Trophoblast cell (in vitro differentiated cells and primary cell): Measurements from ENCODE around the gene EPS8L1.

Experiments
- DNase-seq, 2 donors: peaks; one replicate each; pipeline ENCODE4 v3.0.0-alpha.2; 2016
- H2AFZ ChIP-seq: 2 replicates; pipeline ENCODE4 v1.6.1; 2013; ENCODE audit warnings: low read length, moderate library complexity, mild to moderate bottlenecking; ENCODE audit not compliant: insufficient read depth, poor library complexity
- H2AK5ac ChIP-seq: 2 replicates; pipeline ENCODE4 v1.6.1; 2013; ENCODE audit warnings: mild to moderate bottlenecking, low read length
- H2BK120ac ChIP-seq: 2 replicates; pipeline ENCODE4 v1.6.1; 2013; ENCODE audit warnings: low read length, mild to moderate bottlenecking, moderate library complexity; ENCODE audit not compliant: insufficient read depth, poor library complexity
- H2BK12ac ChIP-seq: 2 replicates; pipeline ENCODE4 v1.6.1; 2013; ENCODE audit warnings: mild to moderate bottlenecking, low read length, moderate library complexity
- H2BK5ac ChIP-seq: 2 replicates; pipeline ENCODE4 v1.6.1; 2013; ENCODE audit warnings: low read length, low read depth, moderate library complexity, mild to moderate bottlenecking; ENCODE audit not compliant: poor library complexity
- H3K14ac ChIP-seq: 2 replicates; pipeline ENCODE4 v1.6.1; 2013; ENCODE audit warnings: mild to moderate bottlenecking, low read length
- H3K18ac ChIP-seq: 2 replicates; pipeline ENCODE4 v1.6.1; 2013; ENCODE audit warnings: mild to moderate bottlenecking, low read length
- H3K23ac ChIP-seq: 2 replicates; pipeline ENCODE4 v1.6.1; 2013; ENCODE audit warnings: low read length
- H3K27ac ChIP-seq: 2 replicates; pipeline ENCODE4 v1.5.1; 2013; ENCODE audit warnings: low read depth, mild to moderate bottlenecking, inconsistent platforms, low read length, moderate library complexity
- H3K27me3 ChIP-seq: 2 replicates; pipeline ENCODE4 v1.6.1; 2013; ENCODE audit warnings: inconsistent platforms, mild to moderate bottlenecking, low read length, moderate library complexity; ENCODE audit not compliant: insufficient read depth
- H3K36me3 ChIP-seq, 2 experiments: 1 replicate in 1 of 2; 2 replicates in 1 of 2; pipeline ENCODE4 v1.6.1; 2013; ENCODE audit warnings: low read length in 2 of 2, mild to moderate bottlenecking in 2 of 2, moderate library complexity in 1 of 2; ENCODE audit not compliant: insufficient read depth in 2 of 2, control insufficient read depth in 1 of 2
- H3K4ac ChIP-seq: 2 replicates; pipeline ENCODE4 v1.6.1; 2013; ENCODE audit warnings: low read depth, mild to moderate bottlenecking, low read length, moderate library complexity
- H3K4me1 ChIP-seq, 2 experiments: 1 replicate in 1 of 2; 2 replicates in 1 of 2; pipeline ENCODE4 v1.6.1; 2013; ENCODE audit warnings: low read length in 2 of 2, mild to moderate bottlenecking in 2 of 2, moderate library complexity in 1 of 2; ENCODE audit not compliant: insufficient read depth in 2 of 2, control insufficient read depth in 1 of 2
- H3K4me2 ChIP-seq: 2 replicates; pipeline ENCODE4 v1.6.1; 2013; ENCODE audit warnings: inconsistent platforms, mild to moderate bottlenecking, low read length, moderate library complexity
- H3K4me3 ChIP-seq: 2 replicates; pipeline ENCODE4 v1.5.1; 2013; ENCODE audit warnings: mild to moderate bottlenecking, low read depth, low read length, inconsistent platforms
- H3K79me1 ChIP-seq: one replicate; pipeline ENCODE4 v1.6.1; 2013; ENCODE audit warnings: low read length
- H3K79me2 ChIP-seq: 2 replicates; pipeline ENCODE4 v1.6.1; 2013; ENCODE audit warnings: low read length, mild to moderate bottlenecking; ENCODE audit not compliant: control insufficient read depth, insufficient read depth, poor library complexity
- H3K9ac ChIP-seq: 2 replicates; pipeline ENCODE4 v1.6.1; 2013; ENCODE audit warnings: mild to moderate bottlenecking, low read length
- H3K9me3 ChIP-seq: 2 replicates; pipeline ENCODE4 v1.6.1; 2013; ENCODE audit warnings: low read depth, mild to moderate bottlenecking, control low read depth, inconsistent platforms, low read length; ENCODE audit not compliant: insufficient read depth
- H4K12ac ChIP-seq: 2 replicates; pipeline ENCODE4 v1.6.1; 2013; ENCODE audit warnings: low read depth, mild to moderate bottlenecking, low read length, moderate library complexity
- H4K8ac ChIP-seq: 2 replicates; pipeline ENCODE4 v1.6.1; 2013; ENCODE audit warnings: low read depth, mild to moderate bottlenecking, low read length, moderate library complexity
- H4K91ac ChIP-seq: one replicate; pipeline ENCODE4 v1.6.1; 2013; ENCODE audit warnings: low read depth, mild to moderate bottlenecking, low read length, moderate library complexity
- WGBS: extraction: QIAGEN DNeasy Blood & Tissue Kit; methylation state at CpG from one replicate; pipeline ENCODE4 v1.1.7; 2013; ENCODE audit warnings: missing lambda C conversion rate; ENCODE audit not compliant: insufficient read length, insufficient coverage; ENCODE audit errors: extremely low coverage; 5-methylcytosine and 5-hydroxymethylcytosine counted together

EPS8L1 gene

GRCh38 chr19:55044771-55045716 is 30.6 kb upstream of the EPS8L1 start:
- Histone ChIP-seq H4K12ac (no peak overlapping the region), H3K4me2 (no peak overlapping the region), H3K9ac (no peak overlapping the region), H3K14ac (no peak overlapping the region), H3K4me1 (no peaks in the 10 kb centered on the region), H4K91ac (no peak overlapping the region), H3K36me3 (peaks cover 67 to 75% of the 10 kb centered on the region in 2 experiments), H3K18ac (no peak overlapping the region), H3K79me1 (no peaks in the 10 kb centered on the region), H3K4me3 (no peak overlapping the region), H2BK5ac (no peak overlapping the region), H3K23ac (no peak overlapping the region), H3K4ac (no peak overlapping the region), H2AFZ (no peak overlapping the region), H4K8ac (no peak overlapping the region), H2BK12ac (no peak overlapping the region), H3K9me3 (peaks cover 2% of the 10 kb centered on the region), H3K79me2 (no peaks in the 10 kb centered on the region), H2BK120ac (no peak overlapping the region), H3K27me3 (no peaks in the 10 kb centered on the region), H2AK5ac (no peak overlapping the region), H3K27ac (no peak overlapping the region)
- DNase-seq: no peak
- no CpG with 5 or more reads among the region's 30 CpGs for WGBS

DNA sequence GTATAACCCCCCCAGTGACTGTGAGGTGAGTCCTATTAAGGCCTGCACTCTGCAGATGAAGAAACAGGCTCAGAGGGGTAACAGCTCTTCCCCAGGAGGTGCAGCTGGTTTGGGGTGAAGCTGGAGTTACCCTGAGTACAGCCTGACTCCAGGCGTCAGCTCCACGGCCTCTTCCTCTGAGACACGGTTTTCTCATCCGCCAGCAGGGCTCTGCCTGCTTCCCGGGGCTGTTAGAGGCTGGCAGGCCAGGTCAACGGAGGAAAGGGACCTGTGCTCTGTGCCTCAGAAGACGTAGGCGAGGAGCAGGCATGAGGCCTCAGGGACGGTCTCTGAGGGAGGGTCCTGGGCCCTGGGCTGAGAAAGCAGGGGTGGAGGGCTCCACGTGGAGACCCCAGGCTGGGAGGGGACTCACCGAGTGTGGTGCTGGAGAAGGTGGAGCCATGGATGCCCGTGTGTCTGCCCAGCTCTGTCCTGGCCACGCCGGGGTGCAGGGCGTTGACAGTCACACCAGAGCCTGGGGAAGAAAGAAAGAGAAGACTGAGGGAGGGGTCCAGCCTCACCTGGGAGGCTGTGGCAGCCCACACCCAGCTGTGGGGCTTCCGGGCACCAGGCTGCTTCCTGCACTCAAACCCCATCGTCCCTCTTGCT is 28.6 kb upstream of the EPS8L1 start:
- Histone ChIP-seq H4K12ac (no peak overlapping the region), H3K27me3 (no peaks in the 10 kb centered on the region), H2BK5ac (no peak overlapping the region), H3K4ac (no peak overlapping the region), H2AFZ (no peak overlapping the region), H3K9me3 (no peaks in the 10 kb centered on the region), H3K23ac (no peak overlapping the region), H3K18ac (no peak overlapping the region), H2BK12ac (no peak overlapping the region), H3K4me2 (no peak overlapping the region), H3K4me1 (no peaks in the 10 kb centered on the region), H3K4me3 (no peak overlapping the region), H2AK5ac (no peak overlapping the region), H4K91ac (no peak overlapping the region), H3K9ac (no peak overlapping the region), H2BK120ac (no peak overlapping the region), H3K27ac (no peak overlapping the region), H3K79me2 (no peaks in the 10 kb centered on the region), H3K14ac (no peak overlapping the region), H3K79me1 (peaks cover 2% of the 10 kb centered on the region), H4K8ac (no peak overlapping the region), H3K36me3 (peaks cover 77 to 81% of the 10 kb centered on the region in 2 experiments)
- no peak for DNase-seq
- no CpG with 5 or more reads among the region's 17 CpGs for WGBS

DNA sequence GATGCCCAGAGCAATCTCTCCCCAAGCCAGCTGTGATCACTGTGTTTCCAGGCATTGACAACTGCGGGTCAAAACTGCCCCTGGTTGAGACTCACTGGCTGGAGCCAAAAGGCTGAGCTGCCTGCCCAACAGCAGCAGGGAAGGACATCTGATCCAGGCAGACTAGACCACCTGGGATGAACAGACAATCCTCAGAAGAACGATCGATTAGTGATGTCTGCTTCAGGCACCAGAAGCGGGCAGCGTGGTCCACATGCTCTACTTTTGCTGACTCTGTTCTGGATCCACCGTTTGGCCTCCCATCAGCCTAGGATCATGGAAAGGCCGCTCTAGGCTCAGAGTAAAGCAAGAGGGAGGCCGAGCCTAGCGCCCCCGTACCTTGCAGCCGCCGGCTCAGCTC is 27.7 kb upstream of the EPS8L1 start:
- H3K36me3 ChIP-seq: peaks cover 77 to 79% of the 10 kb centered on the region in 2 experiments
- no peak overlapping the region for H2BK5ac ChIP-seq
- no peak overlapping the region for H3K4ac ChIP-seq
- H3K4me2 ChIP-seq: no peak overlapping the region
- no peak overlapping the region for H3K23ac ChIP-seq
- no peak overlapping the region for H3K14ac ChIP-seq
- no peaks in the 10 kb centered on the region for H3K9me3 ChIP-seq
- H3K79me2 ChIP-seq: no peaks in the 10 kb centered on the region
- DNase-seq: no peak
- no peak overlapping the region for H2AK5ac ChIP-seq
- no peak overlapping the region for H3K27ac ChIP-seq
- no peak overlapping the region for H4K12ac ChIP-seq
- H3K4me3 ChIP-seq: no peak overlapping the region
- no peak overlapping the region for H2BK12ac ChIP-seq
- no CpG with 5 or more reads among the region's 12 CpGs for WGBS
- peaks cover 2% of the 10 kb centered on the region for H3K79me1 ChIP-seq
- no peak overlapping the region for H4K91ac ChIP-seq
- no peak overlapping the region for H3K9ac ChIP-seq
- no peaks in the 10 kb centered on the region for H3K4me1 ChIP-seq
- H3K27me3 ChIP-seq: no peaks in the 10 kb centered on the region
- H4K8ac ChIP-seq: no peak overlapping the region
- H3K18ac ChIP-seq: no peak overlapping the region
- H2AFZ ChIP-seq: no peak overlapping the region
- no peak overlapping the region for H2BK120ac ChIP-seq

DNA sequence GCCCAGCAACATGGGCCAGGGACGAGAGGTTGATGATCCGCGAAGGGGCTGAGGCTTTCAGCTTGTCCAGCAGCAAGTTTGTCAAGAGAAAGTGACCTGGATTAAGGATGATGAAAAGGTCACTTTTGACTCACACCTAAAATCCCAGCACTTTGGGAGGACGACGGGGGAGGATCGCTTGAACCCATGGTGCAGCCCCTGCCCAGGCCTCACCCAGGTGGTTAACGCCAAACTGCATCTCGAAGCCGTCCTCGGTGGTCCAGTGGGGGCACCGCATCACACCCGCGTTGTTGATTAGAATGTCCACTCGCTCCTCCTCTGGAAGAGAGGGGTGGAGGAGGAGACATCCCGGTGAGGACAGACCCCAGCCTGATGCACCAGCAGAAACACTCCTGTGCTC is 27.2 kb upstream of the EPS8L1 start:
- Histone ChIP-seq H2AK5ac (no peak overlapping the region), H4K91ac (no peak overlapping the region), H3K36me3 (peaks cover 80% of the 10 kb centered on the region in 2 experiments), H3K27me3 (no peaks in the 10 kb centered on the region), H3K4me2 (no peak overlapping the region), H3K14ac (no peak overlapping the region), H3K4me3 (no peak overlapping the region), H3K79me1 (peaks cover 2% of the 10 kb centered on the region), H2AFZ (no peak overlapping the region), H4K8ac (no peak overlapping the region), H3K79me2 (no peaks in the 10 kb centered on the region), H3K27ac (no peak overlapping the region), H4K12ac (no peak overlapping the region), H3K18ac (no peak overlapping the region), H2BK12ac (no peak overlapping the region), H3K4me1 (no peaks in the 10 kb centered on the region), H2BK120ac (no peak overlapping the region), H2BK5ac (no peak overlapping the region), H3K23ac (no peak overlapping the region), H3K9ac (no peak overlapping the region), H3K4ac (no peak overlapping the region), H3K9me3 (no peaks in the 10 kb centered on the region)
- WGBS: no CpG with 5 or more reads among the region's 15 CpGs
- no peak for DNase-seq
